B cell (primary cell): ENCODE measurements around the gene CLDND2. TPM values are rescaled to one million over a fixed set of nuclear protein-coding genes. Genes with fewer than 3 reads are reported as not detected.

Experiments
- ATAC-seq: fragments of 200-7000 bp; cut with Tn5 transposase; one replicate; pipeline ENCODE4 v1.10.0; 2021; ENCODE audit warnings: low read depth, mild to moderate bottlenecking, moderate number of reproducible peaks, moderate library complexity
- CTCF ChIA-PET: fragments of 350-600 bp; sonication (Branson Sonifier 250); formaldehyde crosslinking; loops from one replicate; lab custom pipeline; 2021; ENCODE audit warnings: antibody characterized with exemption, inconsistent platforms; lab: Charles Lee
- POLR2A ChIA-PET: fragments of 350-600 bp; sonication (Branson Sonifier 250); formaldehyde crosslinking; loops from one replicate; lab custom pipeline; 2021; ENCODE audit warnings: antibody characterized with exemption; lab: Charles Lee
- DNase-seq: peaks from one replicate; pipeline ENCODE4 v3.0.0; 2013
- H2AFZ ChIP-seq: 2 replicates; pipeline ENCODE4 v1.6.1; 2012; ENCODE audit warnings: mild to moderate bottlenecking, low read depth, low read length; ENCODE audit not compliant: insufficient read depth, poor library complexity, severe bottlenecking
- H3K27ac ChIP-seq, 2 donors: 1 replicate in 1 of 2; 2 replicates in 1 of 2; pipeline ENCODE4 v1.5.1; 2012 to 2013; ENCODE audit warnings: low read length in 2 of 2, mild to moderate bottlenecking in 2 of 2, moderate library complexity in 1 of 2
- H3K27me3 ChIP-seq, 4 experiments: fragments of 200-600 bp in 1 of 4; sonication (generic) in 1 of 4; replicated peaks in 1 of 4; 1 replicate in 2 of 4; 2 replicates in 2 of 4; pipeline versions ENCODE4 v1.6.1 to v1.7.0; 2013 to 2016; ENCODE audit warnings: low read length in 3 of 4, mild to moderate bottlenecking in 2 of 4, mixed read lengths in 1 of 4, moderate library complexity in 1 of 4; ENCODE audit not compliant: insufficient read depth in 4 of 4, control insufficient read depth in 3 of 4; ENCODE audit errors: control extremely low read depth in 1 of 4
- H3K36me3 ChIP-seq, 2 experiments: replicated peaks in 1 of 2; 1 replicate in 1 of 2; 2 replicates in 1 of 2; pipeline versions ENCODE4 v1.6.1 to v1.7.1; 2013; ENCODE audit warnings: low read length in 1 of 2; ENCODE audit not compliant: insufficient read depth in 2 of 2, control insufficient read depth in 1 of 2; ENCODE audit errors: control extremely low read depth in 1 of 2, extremely low read depth in 1 of 2
- H3K4me1 ChIP-seq, 2 donors: fragments of 200-600 bp in 1 of 2; sonication (generic) in 1 of 2; 1 replicate in 1 of 2; 2 replicates in 1 of 2; pipeline versions ENCODE4 v1.5.1 to v1.6.1; 2013 to 2017; ENCODE audit warnings: low read length in 2 of 2; ENCODE audit not compliant: control insufficient read depth in 2 of 2, insufficient read depth in 2 of 2
- H3K4me2 ChIP-seq: replicated peaks from 2 replicates; pipeline ENCODE3; 2012; ENCODE audit warnings: mild to moderate bottlenecking, low read depth, low read length; ENCODE audit not compliant: poor library complexity, severe bottlenecking
- H3K4me3 ChIP-seq, 5 experiments: fragments of 200-600 bp in 1 of 5; sonication (generic) in 1 of 5; 1 replicate in 3 of 5; 2 replicates in 2 of 5; pipeline versions ENCODE4 v1.5.1 to v1.7.0; 2011 to 2016; ENCODE audit warnings: low read length in 4 of 5, mild to moderate bottlenecking in 4 of 5, low read depth in 2 of 5, control low read depth in 1 of 5, moderate library complexity in 1 of 5; ENCODE audit not compliant: insufficient read depth in 1 of 5; ENCODE audit errors: control extremely low read depth in 1 of 5, extremely low read depth in 1 of 5
- H3K79me2 ChIP-seq: fragments of 200-600 bp; sonication (generic); one replicate; pipeline ENCODE4 v1.6.0; 2016; ENCODE audit warnings: low read length; ENCODE audit not compliant: control insufficient read depth, insufficient read depth
- H3K9ac ChIP-seq: fragments of 200-600 bp; sonication (generic); 2 replicates; pipeline ENCODE4 v1.6.1; 2017; ENCODE audit warnings: mild to moderate bottlenecking, low read length, moderate library complexity
- H3K9me3 ChIP-seq, 3 donors: one replicate each; pipeline versions ENCODE4 v1.6.1 to v1.7.1; 2013; ENCODE audit warnings: low read length in 2 of 3; ENCODE audit not compliant: control insufficient read depth in 2 of 3, insufficient read depth in 1 of 3; ENCODE audit errors: control extremely low read depth in 1 of 3
- H4K20me1 ChIP-seq: 2 replicates; pipeline ENCODE4 v1.6.0; 2012; ENCODE audit warnings: mild to moderate bottlenecking, low read length; ENCODE audit not compliant: insufficient read depth, control insufficient read depth, poor library complexity, severe bottlenecking
- H3K27ac Mint-ChIP-seq: one replicate; pipeline ENCODE4 v1.8.0; 2021; ENCODE audit warnings: mixed read lengths
- H3K27me3 Mint-ChIP-seq: one replicate; pipeline ENCODE4 v1.8.0; 2021; ENCODE audit warnings: mixed read lengths
- H3K4me1 Mint-ChIP-seq: one replicate; pipeline ENCODE4 v1.8.0; 2021; ENCODE audit warnings: mixed read lengths
- H3K4me3 Mint-ChIP-seq: one replicate; pipeline ENCODE4 v1.8.0; 2021; ENCODE audit warnings: mixed read lengths
- H3K9me3 Mint-ChIP-seq: one replicate; pipeline ENCODE4 v1.8.0; 2022; ENCODE audit warnings: mixed read lengths; ENCODE audit not compliant: insufficient read depth
- CTCF ChIP-seq: fragments of 200-600 bp; IDR thresholded peaks from one replicate; pipeline ENCODE4 v1.8.0; 2022; ENCODE audit warnings: antibody characterized with exemption, mild to moderate bottlenecking
- EZH2 ChIP-seq: IDR thresholded peaks from 2 replicates; pipeline ENCODE4 v1.6.1; 2012; ENCODE audit warnings: borderline replicate concordance, low read depth, mild to moderate bottlenecking, moderate library complexity, low read length; ENCODE audit not compliant: insufficient read depth, poor library complexity, severe bottlenecking
- WGBS: methylation state at CpG from one replicate; pipeline ENCODE4 v1.1.5; 2013; ENCODE audit warnings: missing lambda C conversion rate; ENCODE audit not compliant: insufficient coverage; 5-methylcytosine and 5-hydroxymethylcytosine counted together
- intact Hi-C: fragments of 100-400 bp; cut with micrococcal nuclease; formaldehyde crosslinking; loops from one replicate; pipeline ENCODE4 v1.10.0; 2022
- polyA plus RNA-seq: library from polyadenylated mRNA; depleted of rRNA; stranded (reverse); fragments of >200 nt; gene quantifications from 2 replicates; pipeline ENCODE4 v1.2.3, GENCODE V29; 2012
- total RNA-seq, 2 donors: library from RNA; stranded (reverse); fragments of 120-200 nt in 1 of 2; gene quantifications; 1 replicate in 1 of 2; 2 replicates in 1 of 2; pipeline versions ENCODE4 v1.2.3 to v1.2.4, GENCODE V29; 2013 to 2022

CLDND2 gene
- total and polyA plus RNA-seq, 2 donors (not counting 1 experiment from before 2014, with no cell fraction given): 1.9 TPM; not detected in 1

GRCh38 chr19:51325161-51325976, 43.4 kb downstream of the CLDND2 start:
- H3K36me3 ChIP-seq: no peaks in the 10 kb centered on the region
- ChIA-PET CTCF (no interaction called here), POLR2A (no interaction called here)
- ATAC-seq (no peak), DNase-seq (no peak)
- H2AFZ ChIP-seq: no peak overlapping the region
- H3K9ac ChIP-seq: no peak overlapping the region
- H3K27ac Mint-ChIP-seq: no peak overlapping the region
- H3K4me3 Mint-ChIP-seq: no peak overlapping the region
- no peak overlapping the region for H3K4me3 ChIP-seq
- H3K4me2 ChIP-seq: no peak overlapping the region
- peaks cover 0 to 51% (median 27%) of the 10 kb centered on the region in 4 experiments for H3K27me3 ChIP-seq
- peaks cover 11% of the 10 kb centered on the region for H3K4me1 Mint-ChIP-seq
- WGBS: 73% methylated on average over 26 of the region's 26 CpGs
- TF ChIP-seq EZH2 (no peak), CTCF (no peak)
- peaks cover 0 to 23% (median 0%) of the 10 kb centered on the region in 3 donors for H3K9me3 ChIP-seq
- intact Hi-C loops: no loop called here
- peaks cover 67% of the 10 kb centered on the region for H3K27me3 Mint-ChIP-seq
- H3K4me1 ChIP-seq: peaks cover 12 to 20% of the 10 kb centered on the region in 2 donors
- no peak overlapping the region for H3K27ac ChIP-seq
- no peaks in the 10 kb centered on the region for H3K9me3 Mint-ChIP-seq
- no peaks in the 10 kb centered on the region for H4K20me1 ChIP-seq
- no peaks in the 10 kb centered on the region for H3K79me2 ChIP-seq

GRCh38 chr19:51324167-51324481, 44.7 kb downstream of the CLDND2 start:
- TF ChIP-seq EZH2 (no peak), CTCF (no peak)
- peaks cover 11% of the 10 kb centered on the region for H3K4me1 Mint-ChIP-seq

More at GRCh38 chr19:51324167-51324481, 44.7 kb downstream of the CLDND2 start:
- H3K27me3 ChIP-seq: peaks cover 0 to 41% (median 25%) of the 10 kb centered on the region in 4 experiments
- Mint-ChIP-seq H3K27ac (no peak overlapping the region), H3K9me3 (no peaks in the 10 kb centered on the region), H3K27me3 (peaks cover 61% of the 10 kb centered on the region), H3K4me3 (no peak overlapping the region)
- no peaks in the 10 kb centered on the region for H3K79me2 ChIP-seq
- ChIA-PET POLR2A (no interaction called here), CTCF (no interaction called here)
- H3K4me2 ChIP-seq: no peak overlapping the region
- no peak overlapping the region for H3K27ac ChIP-seq
- no peak overlapping the region for H2AFZ ChIP-seq
- H3K9ac ChIP-seq: no peak overlapping the region
- no peaks in the 10 kb centered on the region for H3K36me3 ChIP-seq
- intact Hi-C loops: no loop called here
- no peaks in the 10 kb centered on the region for H4K20me1 ChIP-seq
- peaks cover 0 to 20% (median 0%) of the 10 kb centered on the region in 3 donors for H3K9me3 ChIP-seq
- peaks cover 12 to 20% of the 10 kb centered on the region in 2 donors for H3K4me1 ChIP-seq
- WGBS: 82% methylated on average over 6 of the region's 6 CpGs
- no peak overlapping the region for H3K4me3 ChIP-seq
- ATAC-seq (no peak), DNase-seq (no peak)
